Measurements from ENCODE around the gene DNAI1. TPM values are rescaled to one million over a fixed set of nuclear protein-coding genes. Genes with fewer than 3 reads are reported as not detected.
A peak's percentile ranks its signal among the peaks of the same experiment; 100 is the strongest.

The DNAI1 gene
- polyA plus RNA-seq, 4 donors, result 0.99 to 5.7 (median 3.7) TPM

- no peak for DNase-seq (ENCODE audit: low read depth in 4 of 4, low spot score in 2 of 4)
These were observed 52.2 kb downstream of the DNAI1 start for GRCh38 chr9:34510497-34511468.

- no peak for DNase-seq (ENCODE audit: low read depth in 4 of 4, low spot score in 2 of 4)
These were observed 53.8 kb downstream of the DNAI1 start for GRCh38 chr9:34512131-34513078.

GRCh38 chr9:34513567-34514214 is 55.1 kb downstream of the DNAI1 start:
- DNase-seq (ENCODE audit: low read depth in 4 of 4, low spot score in 2 of 4), result no peak

- DNase-seq (ENCODE audit: low read depth in 4 of 4, low spot score in 2 of 4), result no peak
These were observed 55.8 kb downstream of the DNAI1 start for GRCh38 chr9:34514401-34514800.

- DNase-seq (ENCODE audit: low read depth in 4 of 4, low spot score in 2 of 4), result no peak
These were observed 56.2 kb downstream of the DNAI1 start for GRCh38 chr9:34514816-34515215.

- no peak for DNase-seq (ENCODE audit: low read depth in 4 of 4, low spot score in 2 of 4)
These were observed 57.4 kb downstream of the DNAI1 start for GRCh38 chr9:34515959-34516358.

- no peak for DNase-seq (ENCODE audit: low read depth in 4 of 4, low spot score in 2 of 4)
These were observed 58.6 kb downstream of the DNAI1 start for GRCh38 chr9:34517185-34517584.

- no peak for DNase-seq (ENCODE audit: low read depth in 4 of 4, low spot score in 2 of 4)
These were observed 59.6 kb downstream of the DNAI1 start for GRCh38 chr9:34518110-34518616.

GRCh38 chr9:34518896-34519295 is 60.3 kb downstream of the DNAI1 start:
- DNase-seq (ENCODE audit: low read depth in 4 of 4, low spot score in 2 of 4), result no peak

- no peak for DNase-seq (ENCODE audit: low read depth in 4 of 4, low spot score in 2 of 4)
These were observed 60.9 kb downstream of the DNAI1 start for GRCh38 chr9:34519321-34520020.

GRCh38 chr9:34520096-34520495 is 61.5 kb downstream of the DNAI1 start:
- no peak for DNase-seq (ENCODE audit: low read depth in 4 of 4, low spot score in 2 of 4)

- no peak for DNase-seq (ENCODE audit: low read depth in 4 of 4, low spot score in 2 of 4)
These were observed 62.1 kb downstream of the DNAI1 start for GRCh38 chr9:34520505-34521385.

GRCh38 chr9:34521406-34522045 is 62.9 kb downstream of the DNAI1 start:
- DNase-seq (ENCODE audit: low read depth in 4 of 4, low spot score in 2 of 4), result no peak

- no peak for DNase-seq (ENCODE audit: low read depth in 4 of 4, low spot score in 2 of 4)
These were observed 63.7 kb downstream of the DNAI1 start for GRCh38 chr9:34522091-34522887.

GRCh38 chr9:34522971-34523797 is 64.6 kb downstream of the DNAI1 start, which contains the start of gene ENHO:
Gene ENHO (minus strand): TSS chr9:34522990. CDS start chr9:34521695, 1,295 bp downstream.
- DNase-seq (ENCODE audit: low read depth in 4 of 4, low spot score in 2 of 4), result peak in 3 of 4 donors; percentile 62 to 84 (median 79)

GRCh38 chr9:34524349-34524748 is 65.7 kb downstream of the DNAI1 start:
- no peak for DNase-seq (ENCODE audit: low read depth in 4 of 4, low spot score in 2 of 4)

- DNase-seq (ENCODE audit: low read depth in 4 of 4, low spot score in 2 of 4), result no peak
These were observed 67.4 kb downstream of the DNAI1 start for GRCh38 chr9:34526026-34526425.

Measured in left renal cortex interstitium (tissue), 4 donors.